Measurements from ENCODE around the gene PACRG. TPM values are rescaled to one million over a fixed set of nuclear protein-coding genes. Genes with fewer than 3 reads are reported as not detected.

The PACRG gene
- total RNA-seq, 1 experiment from 2014 or later: 0.26 TPM

- H4K8ac ChIP-seq (replicated peaks; ENCODE audit: insufficient read length, low read depth, low read length): no peak overlapping the region
- DNase-seq: no peak
- H2BK12ac ChIP-seq (ENCODE audit: insufficient read length, low read depth, low read length): no peak overlapping the region
- no peak overlapping the region for H2BK120ac ChIP-seq (ENCODE audit: low read depth, low read length, poor library complexity, severe bottlenecking)
- no CpG with 5 or more reads among the region's 18 CpGs for WGBS (ENCODE audit: extremely low coverage, insufficient read length, low lambda C conversion rate)
- H4K5ac ChIP-seq (ENCODE audit: insufficient read length, low read depth, low read length): no peak overlapping the region
- no peak overlapping the region for H3K4me3 Mint-ChIP-seq
- H3K27me3 Mint-ChIP-seq (ENCODE audit: low read depth): no peaks in the 10 kb centered on the region; the same call in none of the 2 replicates
- no peak overlapping the region for H3K27ac ChIP-seq (ENCODE audit: insufficient read length, low read depth, low read length)
- H2BK20ac ChIP-seq (ENCODE audit: low read depth, low read length, poor library complexity, severe bottlenecking): no peak overlapping the region
- no peak overlapping the region for H3K14ac ChIP-seq (ENCODE audit: insufficient read depth, low read length)
- H3K27ac Mint-ChIP-seq: no peak overlapping the region; a peak in 1 of 7 replicates
- no peaks in the 10 kb centered on the region for H3K23me2 ChIP-seq (ENCODE audit: insufficient read length, low read depth, low read length, poor library complexity, severe bottlenecking)
- H3K36me3 Mint-ChIP-seq (ENCODE audit: insufficient read depth in 1 of 3, low read depth in 3 of 3): no peaks in the 10 kb centered on the region
- H3K56ac ChIP-seq (ENCODE audit: insufficient read length, low read depth, low read length): no peak overlapping the region
- H3K79me1 ChIP-seq (ENCODE audit: insufficient read depth, low read depth, low read length, poor library complexity, severe bottlenecking): no peaks in the 10 kb centered on the region
- no peaks in the 10 kb centered on the region for H3K9me3 ChIP-seq (ENCODE audit: control insufficient read depth, low read depth, low read length)
- no peak overlapping the region for H2BK15ac ChIP-seq (ENCODE audit: low read depth, low read length)
- no peak overlapping the region for H3K23ac ChIP-seq (ENCODE audit: insufficient read length, low read depth, low read length)
- H3K27me3 ChIP-seq (ENCODE audit: insufficient read depth, low read length): no peaks in the 10 kb centered on the region
- H3K9me3 Mint-ChIP-seq: no peaks in the 10 kb centered on the region
- H3T11ph ChIP-seq (ENCODE audit: low read length): no peak overlapping the region
- H2BK5ac ChIP-seq (ENCODE audit: insufficient read length, low read length): no peak overlapping the region
- H3K4ac ChIP-seq (ENCODE audit: low read depth, low read length): no peak overlapping the region
- peaks cover 0 to 3% of the 10 kb centered on the region in 2 experiments; a peak in 1 of 4 replicates for H3K4me1 Mint-ChIP-seq
- TF ChIP-seq CTCF (conservative IDR thresholded peaks at IDR 0.05): no peak
- no peak overlapping the region for H2AFZ ChIP-seq (ENCODE audit: low read length)
- no peak overlapping the region for H3K4me2 ChIP-seq (ENCODE audit: insufficient read depth, insufficient read length, low read length)
- H4K91ac ChIP-seq (ENCODE audit: insufficient read length, low read depth, low read length): no peak overlapping the region
- H4K20me1 ChIP-seq (ENCODE audit: control insufficient read depth, insufficient read depth, insufficient read length): no peaks in the 10 kb centered on the region
- H2AK5ac ChIP-seq (ENCODE audit: insufficient read length, low read length): no peak overlapping the region
- H3K79me2 ChIP-seq (ENCODE audit: insufficient read depth, low read length): no peaks in the 10 kb centered on the region
- H3K18ac ChIP-seq (ENCODE audit: insufficient read length, low read depth, low read length): no peak overlapping the region
- H3K4me1 ChIP-seq (ENCODE audit: insufficient read depth, low read length): no peaks in the 10 kb centered on the region
- H3K9ac ChIP-seq (ENCODE audit: extremely low read depth, insufficient read length, low read length): no peak overlapping the region
These were observed 593.9 kb downstream of the PACRG start for GRCh38 chr6:163321717-163322116.
